T-helper 17 cell (primary cell): ENCODE measurements around the gene SSBP3. TPM values are rescaled to one million over a fixed set of nuclear protein-coding genes. Genes with fewer than 3 reads are reported as not detected.

Experiments used
- ATAC-seq: fragments of 150-1000 bp; cut with Tn5 transposase; 2 replicates; pipeline ENCODE4 v1.10.0; 2021; ENCODE audit warnings: mild to moderate bottlenecking, moderate library complexity
- DNase-seq, 3 donors: peaks; one replicate each; pipeline versions ENCODE4 v3.0.0 to v3.0.0-alpha.2; 2020 to 2021
- H3K9me3 ChIP-seq: one replicate; pipeline ENCODE4 v1.7.0; 2013; ENCODE audit warnings: low read length, mild to moderate bottlenecking; ENCODE audit not compliant: control insufficient read depth, poor library complexity, severe bottlenecking
- H3K27ac Mint-ChIP-seq: one replicate; pipeline ENCODE4 v1.8.0; 2022; ENCODE audit warnings: mild to moderate bottlenecking, moderate library complexity, mixed read lengths
- H3K27me3 Mint-ChIP-seq: one replicate; pipeline ENCODE4 v1.8.0; 2022; ENCODE audit warnings: mixed read lengths
- H3K36me3 Mint-ChIP-seq: one replicate; pipeline ENCODE4 v1.8.0; 2022; ENCODE audit warnings: low read depth, mixed read lengths
- H3K4me1 Mint-ChIP-seq: one replicate; pipeline ENCODE4 v1.8.0; 2022; ENCODE audit warnings: mild to moderate bottlenecking, mixed read lengths
- H3K4me3 Mint-ChIP-seq: one replicate; pipeline ENCODE4 v1.8.0; 2022; ENCODE audit warnings: mild to moderate bottlenecking, moderate library complexity, mixed read lengths
- total RNA-seq, 4 donors: library from RNA in 2 of 4; stranded (reverse) in 2 of 4; gene quantifications; one replicate each; pipeline ENCODE4 v1.2.3 and lab custom pipeline; 2022 to 2026

SSBP3 gene
- total RNA-seq, 2 donors from 2014 or later: 64.9 to 67.4 TPM

- no peaks in the 10 kb centered on the region for H3K27me3 Mint-ChIP-seq
- H3K9me3 ChIP-seq: no peaks in the 10 kb centered on the region
- peaks cover 41% of the 10 kb centered on the region for H3K4me1 Mint-ChIP-seq
- H3K36me3 Mint-ChIP-seq: peaks cover 2% of the 10 kb centered on the region
- H3K27ac Mint-ChIP-seq: no peak overlapping the region
- no peak overlapping the region for H3K4me3 Mint-ChIP-seq
- ATAC-seq (peak; percentile 44), DNase-seq (no peak)
Observed at GRCh38 chr1:54380290-54380882, 25.8 kb downstream of the SSBP3 start.

GRCh38 chr1:54379555-54380289 is 26.5 kb downstream of the SSBP3 start:
- Mint-ChIP-seq H3K4me1 (peaks cover 35% of the 10 kb centered on the region), H3K27me3 (no peaks in the 10 kb centered on the region), H3K36me3 (peaks cover under 1% of the 10 kb centered on the region), H3K4me3 (no peak overlapping the region), H3K27ac (peak overlapping the region; percentile 27)
- ATAC-seq (no peak), DNase-seq (no peak)
- H3K9me3 ChIP-seq: no peaks in the 10 kb centered on the region

GRCh38 chr1:54378874-54379554 is 27.2 kb downstream of the SSBP3 start:
- peaks cover 38% of the 10 kb centered on the region for H3K4me1 Mint-ChIP-seq
- peak overlapping the region; percentile 27 for H3K27ac Mint-ChIP-seq
- ATAC-seq (no peak), DNase-seq (no peak)
- H3K36me3 Mint-ChIP-seq: no peaks in the 10 kb centered on the region
- no peaks in the 10 kb centered on the region for H3K9me3 ChIP-seq
- H3K4me3 Mint-ChIP-seq: no peak overlapping the region
- H3K27me3 Mint-ChIP-seq: no peaks in the 10 kb centered on the region

- peaks cover 38% of the 10 kb centered on the region for H3K4me1 Mint-ChIP-seq
- no peaks in the 10 kb centered on the region for H3K27me3 Mint-ChIP-seq
- no peak for ATAC-seq
- H3K4me3 Mint-ChIP-seq: no peak overlapping the region
- DNase-seq: no peak
- peak overlapping the region; percentile 75 for H3K27ac Mint-ChIP-seq
- H3K9me3 ChIP-seq: no peaks in the 10 kb centered on the region
- H3K36me3 Mint-ChIP-seq: no peaks in the 10 kb centered on the region
Observed at GRCh38 chr1:54378157-54378873, 27.9 kb downstream of the SSBP3 start.

GRCh38 chr1:54377040-54377691 is 29.0 kb downstream of the SSBP3 start:
- no peak for DNase-seq
- ATAC-seq: no peak
- no peak overlapping the region for H3K4me3 Mint-ChIP-seq
- H3K4me1 Mint-ChIP-seq: peaks cover 43% of the 10 kb centered on the region
- no peaks in the 10 kb centered on the region for H3K27me3 Mint-ChIP-seq
- H3K9me3 ChIP-seq: no peaks in the 10 kb centered on the region
- peak overlapping the region; percentile 75 for H3K27ac Mint-ChIP-seq
- H3K36me3 Mint-ChIP-seq: no peaks in the 10 kb centered on the region

- Mint-ChIP-seq H3K4me3 (no peak overlapping the region), H3K4me1 (peaks cover 46% of the 10 kb centered on the region), H3K27me3 (no peaks in the 10 kb centered on the region), H3K27ac (peak overlapping the region; percentile 75), H3K36me3 (no peaks in the 10 kb centered on the region)
- ATAC-seq: peak; percentile 20
- no peak for DNase-seq
- no peaks in the 10 kb centered on the region for H3K9me3 ChIP-seq
Observed at GRCh38 chr1:54376430-54377039, 29.7 kb downstream of the SSBP3 start.

GRCh38 chr1:54375712-54376429 is 30.3 kb downstream of the SSBP3 start:
- no peaks in the 10 kb centered on the region for H3K9me3 ChIP-seq
- ATAC-seq (no peak), DNase-seq (no peak)
- Mint-ChIP-seq H3K27me3 (no peaks in the 10 kb centered on the region), H3K4me1 (peaks cover 48% of the 10 kb centered on the region), H3K27ac (peak overlapping the region; percentile 75), H3K4me3 (no peak overlapping the region), H3K36me3 (no peaks in the 10 kb centered on the region)

GRCh38 chr1:54375298-54375697 is 30.9 kb downstream of the SSBP3 start:
- ATAC-seq (no peak), DNase-seq (no peak)
- Mint-ChIP-seq H3K27me3 (no peaks in the 10 kb centered on the region), H3K4me1 (peaks cover 48% of the 10 kb centered on the region), H3K4me3 (no peak overlapping the region), H3K27ac (no peak overlapping the region), H3K36me3 (no peaks in the 10 kb centered on the region)
- H3K9me3 ChIP-seq: no peaks in the 10 kb centered on the region

- Mint-ChIP-seq H3K4me3 (no peak overlapping the region), H3K36me3 (no peaks in the 10 kb centered on the region), H3K4me1 (peaks cover 52% of the 10 kb centered on the region), H3K27me3 (no peaks in the 10 kb centered on the region), H3K27ac (no peak overlapping the region)
- DNase-seq (no peak), ATAC-seq (no peak)
- H3K9me3 ChIP-seq: no peaks in the 10 kb centered on the region
Observed at GRCh38 chr1:54374766-54375165, 31.4 kb downstream of the SSBP3 start.

- Mint-ChIP-seq H3K4me3 (peak overlapping the region; percentile 67), H3K4me1 (peaks cover 48% of the 10 kb centered on the region), H3K27ac (peak overlapping the region; percentile 27), H3K27me3 (no peaks in the 10 kb centered on the region), H3K36me3 (no peaks in the 10 kb centered on the region)
- H3K9me3 ChIP-seq: no peaks in the 10 kb centered on the region
- DNase-seq: no peak
- ATAC-seq: no peak
Observed at GRCh38 chr1:54372978-54373377, 33.2 kb downstream of the SSBP3 start.

- no peak overlapping the region for H3K27ac Mint-ChIP-seq
- ATAC-seq (no peak), DNase-seq (no peak)
- no peak overlapping the region for H3K4me3 Mint-ChIP-seq
- H3K36me3 Mint-ChIP-seq: no peaks in the 10 kb centered on the region
- H3K9me3 ChIP-seq: no peaks in the 10 kb centered on the region
- H3K27me3 Mint-ChIP-seq: no peaks in the 10 kb centered on the region
- peaks cover 42% of the 10 kb centered on the region for H3K4me1 Mint-ChIP-seq
Observed at GRCh38 chr1:54371942-54372275, 34.3 kb downstream of the SSBP3 start.
